ENCODE results near the gene FGB.

Gene FGB

GRCh38 chr4:154562697-154563254, at the start of gene FGB:
TSS of gene FGB (plus strand) at chr4:154563011. CDS start at chr4:154563019, 8 bp downstream.
- DNase-seq (ENCODE audit: low read depth) = no peak

- no peak for DNase-seq (ENCODE audit: low read depth)
Measured at GRCh38 chr4:154516318-154517029, 46.3 kb upstream of the FGB start.

- no peak for DNase-seq (ENCODE audit: low read depth)
Measured at GRCh38 chr4:154517591-154517990, 45.2 kb upstream of the FGB start.

- no peak for DNase-seq (ENCODE audit: low read depth)
Measured at GRCh38 chr4:154519214-154519613, 43.6 kb upstream of the FGB start.

- DNase-seq (ENCODE audit: low read depth) = no peak
Measured at GRCh38 chr4:154521607-154522006, 41.2 kb upstream of the FGB start.

GRCh38 chr4:154526151-154526550, 36.7 kb upstream of the FGB start:
- DNase-seq (ENCODE audit: low read depth) = no peak

GRCh38 chr4:154527308-154527707, 35.5 kb upstream of the FGB start:
- DNase-seq (ENCODE audit: low read depth) = no peak

- DNase-seq (ENCODE audit: low read depth) = no peak
Measured at GRCh38 chr4:154528869-154529268, 33.9 kb upstream of the FGB start.

- DNase-seq (ENCODE audit: low read depth) = no peak
Measured at GRCh38 chr4:154529728-154530519, 32.9 kb upstream of the FGB start.

GRCh38 chr4:154534296-154534695, 28.5 kb upstream of the FGB start:
- no peak for DNase-seq (ENCODE audit: low read depth)

- no peak for DNase-seq (ENCODE audit: low read depth)
Measured at GRCh38 chr4:154542271-154542879, 20.4 kb upstream of the FGB start.

GRCh38 chr4:154545689-154546088, 17.1 kb upstream of the FGB start:
- no peak for DNase-seq (ENCODE audit: low read depth)

GRCh38 chr4:154549894-154550790, 12.7 kb upstream of the FGB start, which contains the start of gene PLRG1:
TSS of gene PLRG1 (minus strand) at chr4:154550400. CDS start at chr4:154550308, 92 bp downstream.
- DNase-seq (ENCODE audit: low read depth) = peak; percentile 91

- DNase-seq (ENCODE audit: low read depth) = peak; percentile 76
Measured at GRCh38 chr4:154551872-154552686, 10.7 kb upstream of the FGB start.

GRCh38 chr4:154559141-154559493, 3.7 kb upstream of the FGB start:
- no peak for DNase-seq (ENCODE audit: low read depth)

- DNase-seq (ENCODE audit: low read depth) = peak; percentile 33
Measured at GRCh38 chr4:154559494-154560418, 3.1 kb upstream of the FGB start.

GRCh38 chr4:154560419-154560801, 2.4 kb upstream of the FGB start:
- DNase-seq (ENCODE audit: low read depth) = no peak

- DNase-seq (ENCODE audit: low read depth) = no peak
Measured at GRCh38 chr4:154560824-154561231, 2.0 kb upstream of the FGB start.

GRCh38 chr4:154564311-154564710, 1.5 kb downstream of the FGB start:
- no peak for DNase-seq (ENCODE audit: low read depth)

GRCh38 chr4:154565704-154566103, 2.9 kb downstream of the FGB start:
- no peak for DNase-seq (ENCODE audit: low read depth)

Data from fibroblast of gingiva (primary cell).